Activated naive CD8-positive, alpha-beta T cell treated with anti-CD3 and anti-CD28 coated beads, Interleukin-2, amount 50 U/mL, for 16 hours (primary cell): ENCODE measurements around the gene PSD2.
A peak's percentile ranks its signal among the peaks of the same experiment; 100 is the strongest.

ENCODE experiments used
- DNase-seq: peaks from one replicate; pipeline ENCODE4 v3.0.0-alpha.2; 2020; ENCODE audit warnings: low read depth, low spot score

PSD2 gene

DNA sequence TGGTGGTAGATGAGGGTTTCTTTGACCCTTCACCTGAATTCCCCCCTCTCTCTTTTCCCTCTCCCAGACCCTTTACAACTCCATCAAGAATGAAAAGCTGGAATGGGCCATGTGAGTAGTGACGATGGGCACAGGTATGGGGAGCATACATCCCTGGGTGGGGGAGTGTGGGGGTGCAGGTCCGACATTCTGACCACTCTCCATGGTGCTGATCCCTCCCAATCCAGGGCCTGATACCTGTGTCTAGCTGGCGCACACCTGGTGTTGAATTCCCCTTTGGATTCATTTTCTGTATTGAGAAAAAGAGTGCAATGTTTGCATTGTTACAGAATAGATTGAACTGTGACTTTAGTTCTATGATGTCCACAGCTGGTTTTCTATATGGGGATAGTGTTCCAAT lies 40.0 kb downstream of the PSD2 start:
- DNase-seq: no peak

- no peak for DNase-seq
Observed at GRCh38 chr5:139836469-139837208, 41.0 kb downstream of the PSD2 start.

- DNase-seq: no peak
Observed at GRCh38 chr5:139837711-139838380, 42.2 kb downstream of the PSD2 start.

DNA sequence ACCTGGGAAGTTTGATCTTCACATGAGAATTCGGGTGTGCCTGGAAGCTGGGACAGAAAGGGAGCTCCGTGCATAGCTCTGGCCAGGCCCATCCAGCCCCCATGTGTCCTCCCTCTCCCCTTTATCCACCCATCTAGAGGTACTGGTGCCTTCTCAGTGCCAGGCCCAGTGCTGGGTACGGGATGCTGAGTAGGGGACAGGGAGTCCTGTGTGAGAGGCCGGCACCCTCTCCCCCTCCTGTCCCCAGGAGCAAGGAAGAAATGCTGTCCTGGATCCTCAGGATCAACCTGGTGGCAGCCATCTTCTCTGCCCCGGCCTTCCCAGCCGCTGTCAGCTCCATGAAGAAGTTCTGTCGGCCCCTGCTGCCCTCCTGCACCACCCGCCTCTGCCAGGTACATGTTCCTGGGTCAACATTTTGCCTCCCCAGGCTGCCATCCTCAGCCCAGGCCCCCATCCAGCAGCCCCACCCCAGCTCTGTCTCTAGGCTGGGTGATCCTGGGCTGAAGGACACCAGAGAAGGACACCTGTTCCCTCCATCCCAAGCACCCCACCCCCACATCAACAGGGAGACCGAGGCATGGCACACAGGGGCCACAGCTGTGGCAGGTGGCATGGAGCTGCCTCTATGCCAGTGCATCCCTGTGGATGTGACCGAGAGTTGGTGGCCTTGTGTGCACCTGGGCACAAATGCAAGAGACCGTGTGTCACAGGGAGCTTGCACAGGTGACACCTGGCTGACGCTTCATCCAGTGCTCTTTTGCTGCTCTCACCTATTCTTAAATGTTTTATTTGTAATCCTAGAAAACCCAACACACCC lies 43.0 kb downstream of the PSD2 start:
- no peak for DNase-seq

DNA sequence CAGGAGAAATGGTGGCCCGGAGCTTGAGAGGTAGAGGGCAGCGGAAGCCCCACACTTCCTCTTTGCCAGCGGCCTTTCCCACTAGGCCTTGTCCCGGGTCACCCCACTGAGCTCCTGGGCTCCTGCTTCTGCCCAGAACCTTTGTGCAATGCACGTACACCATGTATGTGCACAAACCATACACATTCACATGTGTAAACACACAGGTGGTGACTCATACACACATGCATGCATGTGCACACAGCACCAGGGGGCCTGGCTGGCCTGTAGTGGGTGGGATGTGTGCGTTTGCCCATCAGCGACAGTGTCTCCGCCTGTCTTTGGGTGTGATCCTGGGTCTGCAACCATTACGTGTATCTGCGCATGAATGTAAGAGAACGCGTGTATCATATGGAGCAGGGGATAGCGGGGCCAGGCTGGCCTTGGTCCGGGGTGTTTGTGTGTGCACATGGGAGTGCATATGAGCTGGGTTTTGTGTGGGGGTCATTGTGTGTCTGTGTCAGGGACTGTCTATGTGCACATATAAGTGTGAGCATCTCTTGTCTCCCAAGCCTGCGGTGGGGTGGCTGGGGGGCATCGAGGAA lies 43.7 kb downstream of the PSD2 start:
- DNase-seq: no peak

DNA sequence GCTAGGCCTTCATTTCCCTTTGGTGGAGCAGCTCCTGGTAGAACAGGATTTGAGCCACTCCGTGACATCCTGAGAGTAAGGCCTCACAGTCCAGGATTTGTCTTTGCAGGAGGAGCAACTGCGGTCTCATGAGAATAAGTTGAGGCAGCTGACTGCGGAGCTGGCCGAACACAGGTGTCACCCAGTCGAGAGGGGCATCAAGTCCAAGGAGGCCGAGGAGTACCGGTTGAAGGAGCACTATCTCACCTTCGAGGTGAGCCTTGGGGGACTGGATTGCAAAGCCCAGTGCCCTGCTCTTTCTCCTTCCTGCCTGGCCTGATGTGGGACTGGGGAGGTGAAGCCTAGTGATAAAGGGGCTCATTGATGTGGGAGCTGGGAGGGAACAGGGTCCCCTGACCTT lies 44.3 kb downstream of the PSD2 start:
- no peak for DNase-seq

DNA sequence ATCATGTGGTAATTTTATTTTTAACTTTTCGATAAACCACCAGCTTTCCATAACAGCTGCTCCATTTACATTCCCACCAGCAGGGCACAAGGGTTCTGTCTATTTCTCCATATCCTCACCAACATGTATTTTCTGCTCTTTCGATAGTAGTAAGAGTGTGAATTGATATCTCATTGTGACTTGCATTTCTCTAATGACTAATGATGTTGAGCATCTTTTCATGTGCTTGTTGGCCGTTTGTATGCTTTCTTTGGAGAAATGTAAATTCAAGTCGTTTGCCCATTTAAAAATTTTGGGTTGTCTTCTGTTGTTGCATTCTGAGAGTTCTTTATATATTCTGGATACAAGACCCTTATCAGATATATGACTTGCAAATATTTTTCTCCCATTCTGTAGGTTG lies 45.9 kb downstream of the PSD2 start:
- DNase-seq: no peak

DNA sequence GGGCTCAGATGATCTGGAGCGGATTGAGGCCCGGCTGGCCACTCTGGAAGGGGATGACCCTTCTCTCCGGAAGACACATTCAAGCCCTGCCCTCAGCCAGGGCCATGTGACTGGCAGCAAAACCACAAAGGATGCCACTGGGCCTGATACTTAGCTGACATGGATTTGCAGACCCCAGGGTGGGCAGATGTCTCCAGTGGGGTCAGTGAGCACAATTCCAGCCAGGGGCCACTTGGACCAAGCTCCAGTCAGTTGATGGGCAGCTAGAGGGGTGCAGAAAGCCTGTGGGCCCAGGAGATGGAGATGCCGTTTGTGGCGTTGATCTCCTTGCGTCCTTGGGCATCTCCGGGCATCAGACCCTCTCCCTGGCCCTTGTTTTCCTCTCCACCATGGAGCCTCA lies 46.7 kb downstream of the PSD2 start:
- no peak for DNase-seq

DNA sequence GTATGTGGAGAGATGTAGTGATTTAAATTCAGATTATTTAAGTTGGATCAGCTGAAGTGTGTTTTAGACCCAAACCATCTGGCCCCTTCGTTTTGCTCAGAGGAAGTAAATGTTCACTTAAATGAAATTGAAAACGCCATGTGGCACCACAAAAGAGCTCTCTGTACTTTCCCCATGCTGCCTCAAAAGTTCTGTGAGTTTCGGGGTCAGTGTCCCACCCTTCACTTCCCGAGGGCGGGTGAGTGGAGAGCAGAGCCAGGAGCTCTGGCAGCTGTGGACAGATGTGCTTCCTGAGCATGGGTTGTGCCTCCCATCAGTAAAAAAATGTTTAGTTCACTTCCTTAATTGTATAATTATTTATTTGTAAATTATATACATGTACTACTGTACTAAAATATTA lies 48.4 kb downstream of the PSD2 start:
- no peak for DNase-seq

DNA sequence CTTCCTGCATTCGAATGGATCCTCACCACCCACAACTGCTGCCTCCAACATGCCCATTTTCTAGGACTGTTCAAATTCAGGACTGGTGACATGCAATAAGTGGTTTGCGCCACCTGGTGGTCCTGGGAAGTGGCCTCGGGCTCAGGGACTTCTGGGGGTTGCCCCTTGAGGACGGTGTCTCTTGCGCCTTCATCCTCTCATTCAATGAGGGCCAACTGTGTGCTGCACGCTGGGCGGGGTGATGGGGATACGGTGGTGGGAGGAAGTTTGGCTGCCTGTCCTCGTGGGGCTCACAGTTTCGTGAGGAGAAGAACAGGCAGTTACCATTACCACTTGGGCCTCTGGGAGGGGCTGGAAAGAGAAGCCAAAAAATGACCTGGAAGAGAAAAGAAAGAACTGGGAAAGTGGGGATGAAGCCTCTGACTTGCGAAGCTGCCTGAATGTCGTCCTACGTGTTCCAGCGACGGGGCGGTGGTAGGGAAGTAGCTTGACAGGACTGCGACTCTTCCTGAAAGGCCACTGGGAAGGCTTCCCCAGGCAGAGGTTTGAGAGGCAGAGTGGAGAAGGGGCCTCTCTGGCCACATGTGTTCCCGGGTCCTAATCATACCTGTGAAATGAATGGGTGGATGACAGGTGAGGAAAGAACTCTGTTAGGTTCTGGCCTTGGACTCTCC lies 49.0 kb downstream of the PSD2 start:
- peak; percentile 58 for DNase-seq

DNA sequence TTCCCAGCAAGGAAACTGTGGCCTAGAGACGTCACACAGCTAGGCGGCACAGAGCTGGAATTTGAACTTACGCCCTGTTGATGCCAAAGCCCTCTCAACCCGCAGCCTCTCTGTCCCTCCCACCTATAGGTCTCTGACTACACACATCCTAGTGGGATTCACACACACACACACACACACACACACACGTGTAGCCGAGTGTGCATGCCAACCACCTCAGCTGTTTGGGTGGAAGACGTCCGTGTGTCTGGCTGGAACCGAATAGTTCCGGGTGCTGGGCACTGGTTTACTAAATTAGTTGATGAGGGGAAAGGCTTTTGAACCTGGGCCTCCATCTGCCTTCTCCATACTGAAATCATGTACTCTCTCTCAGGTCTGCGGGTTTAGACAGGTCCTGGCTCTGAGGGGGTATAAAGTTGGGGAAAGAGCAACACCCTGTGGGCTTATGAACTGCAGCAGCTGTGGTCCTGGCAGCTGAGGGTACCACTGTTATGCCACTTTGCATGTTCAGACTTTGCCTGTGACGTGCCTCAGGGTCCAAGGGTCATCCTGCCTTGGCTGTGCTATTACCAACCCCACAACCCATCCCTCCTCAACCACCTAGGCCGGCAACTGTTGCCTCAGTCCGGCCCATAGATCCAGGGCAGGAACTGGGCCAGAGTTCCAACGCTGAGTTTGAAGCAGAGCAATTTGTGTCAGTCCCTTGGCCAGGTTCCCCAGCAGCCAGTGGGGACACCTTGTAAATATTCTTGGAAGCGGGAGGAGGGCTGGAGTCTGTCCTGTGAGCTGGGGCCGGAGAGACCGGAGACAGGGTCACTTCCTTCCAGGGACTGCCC lies 50.5 kb downstream of the PSD2 start:
- no peak for DNase-seq

- no peak for DNase-seq
Observed at GRCh38 chr5:139847091-139847490, 51.5 kb downstream of the PSD2 start.

DNA sequence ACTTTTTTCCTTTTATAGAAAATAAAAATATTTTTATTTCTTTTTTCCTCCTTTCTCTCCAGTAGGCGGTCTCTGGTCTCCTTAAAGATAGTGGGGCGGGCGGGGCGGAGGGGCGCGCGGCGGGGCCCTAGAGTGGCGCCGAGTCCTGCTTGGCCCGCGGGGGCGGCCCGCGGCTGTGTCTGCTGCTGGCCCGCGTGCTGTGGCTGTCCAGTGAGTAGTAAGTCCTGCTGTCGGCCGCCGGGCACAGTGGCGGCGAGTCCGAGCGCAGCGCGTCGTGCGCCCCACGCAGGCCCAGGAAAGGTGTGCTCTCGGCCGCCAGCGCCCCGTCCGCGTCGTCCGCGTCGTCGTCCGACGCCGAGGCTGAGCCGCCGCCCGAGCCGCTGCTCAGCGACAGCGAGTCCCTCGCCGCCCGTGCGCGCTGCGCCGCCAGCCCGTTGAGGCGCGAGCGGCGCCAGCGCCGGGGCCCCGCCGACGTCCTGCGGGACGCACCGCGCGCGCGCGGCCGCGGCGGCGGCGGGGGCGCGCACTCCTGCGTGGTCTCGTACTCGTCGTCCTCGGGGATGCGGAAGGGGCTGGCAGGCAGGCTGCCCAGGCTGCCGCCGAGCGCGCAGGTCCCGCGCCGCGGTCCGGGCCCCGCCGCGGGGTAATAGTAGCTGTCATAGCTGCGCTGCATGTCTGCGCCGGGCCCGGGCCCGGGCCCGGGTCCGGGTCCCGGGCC lies 52.3 kb downstream of the PSD2 start:
- peak; percentile 61 for DNase-seq

DNA sequence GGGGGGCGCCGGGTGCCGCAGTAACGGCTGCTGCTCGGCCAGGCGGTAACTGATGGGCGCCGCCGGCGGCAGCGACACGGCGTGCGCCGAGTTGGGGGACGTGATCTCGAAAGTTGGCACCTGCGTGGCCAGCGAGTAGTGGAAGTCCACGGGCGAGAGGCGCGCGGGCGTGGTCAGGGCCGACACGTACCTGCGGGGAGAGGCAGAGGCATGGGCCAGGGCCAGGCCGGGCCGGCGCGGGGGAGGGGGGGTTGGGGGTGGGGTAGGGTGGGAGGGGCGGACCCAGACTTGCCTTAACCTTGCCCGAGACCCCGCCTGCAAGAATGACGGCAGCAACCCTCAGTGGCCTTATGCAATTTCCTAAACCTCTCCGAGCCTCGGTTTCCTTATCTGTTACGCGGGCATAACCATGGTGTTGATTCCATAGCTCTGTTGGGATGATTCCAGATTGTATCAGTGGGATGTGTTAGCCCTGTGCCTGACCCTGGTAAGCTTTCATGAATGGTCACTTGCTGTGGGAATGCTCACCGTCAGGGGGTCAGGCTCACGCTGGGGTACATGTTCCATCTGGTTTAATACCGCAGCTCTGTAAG lies 53.0 kb downstream of the PSD2 start:
- DNase-seq: no peak

DNA sequence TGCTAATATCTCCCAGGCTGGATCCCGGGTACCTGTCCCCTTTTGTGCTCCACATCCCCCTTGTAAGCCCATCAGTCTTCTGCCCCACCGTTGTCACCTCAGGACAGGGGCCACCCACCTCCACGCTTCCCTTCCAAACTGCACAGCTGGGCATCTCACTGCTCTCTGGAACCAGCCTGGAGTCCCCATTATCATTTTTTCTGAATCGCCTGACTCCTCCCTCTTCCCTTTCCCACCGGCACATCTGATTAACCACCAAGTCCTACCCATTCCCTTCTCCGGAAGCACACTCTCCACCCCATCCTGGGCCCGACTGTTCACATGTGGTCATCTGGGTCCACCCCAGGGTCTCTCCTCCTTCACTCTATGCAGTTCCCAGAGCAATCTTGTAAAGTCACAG lies 53.9 kb downstream of the PSD2 start:
- DNase-seq: no peak

DNA sequence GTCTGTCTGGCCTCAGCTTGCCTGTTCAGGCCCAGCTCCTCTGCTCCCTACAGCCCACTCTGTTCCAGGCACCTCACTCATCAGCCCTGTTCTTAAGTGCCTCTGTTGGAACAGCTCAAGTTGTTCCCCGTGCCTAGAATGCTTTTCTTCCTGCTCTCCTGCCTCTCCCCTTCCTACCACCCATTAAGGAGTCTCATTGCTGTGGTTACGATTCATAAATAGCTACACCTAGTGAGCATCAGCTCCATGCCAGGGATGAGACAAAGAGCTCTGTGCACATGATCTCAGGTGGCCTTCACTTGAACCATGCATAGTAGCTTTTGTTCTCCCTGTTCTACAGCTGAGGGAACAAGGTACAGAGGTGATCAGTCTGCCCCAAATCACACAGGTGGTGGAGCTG lies 54.3 kb downstream of the PSD2 start:
- DNase-seq: no peak

DNA sequence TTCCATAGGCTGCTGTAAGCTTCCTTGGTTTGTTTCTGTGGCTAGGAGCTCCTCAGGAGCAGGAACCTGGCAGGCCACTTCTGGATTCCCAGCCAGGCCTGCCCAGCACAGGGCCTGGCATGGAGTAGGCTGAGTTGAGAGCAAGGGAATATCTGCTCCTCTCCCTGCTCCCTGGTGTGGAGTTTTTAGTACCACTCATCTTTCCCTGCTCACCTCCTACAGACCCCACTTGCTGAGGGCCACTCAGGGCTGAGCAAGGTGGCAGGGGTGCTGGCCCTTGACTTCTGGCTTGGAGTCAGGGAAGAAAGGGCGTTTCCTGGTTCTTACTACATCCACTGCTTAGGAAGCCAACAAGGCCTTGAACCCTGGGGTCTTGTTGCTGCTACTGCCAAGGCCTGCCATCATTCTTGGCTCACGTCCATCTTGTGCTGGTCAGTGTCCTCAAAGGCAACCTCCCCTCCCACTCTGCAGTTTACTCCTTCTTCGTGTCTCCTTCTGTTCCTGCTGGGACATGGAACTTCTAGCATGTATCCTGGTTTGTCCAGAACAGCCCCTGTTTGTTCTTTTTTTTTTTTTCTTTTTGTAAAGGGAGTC lies 54.9 kb downstream of the PSD2 start:
- DNase-seq: no peak

DNA sequence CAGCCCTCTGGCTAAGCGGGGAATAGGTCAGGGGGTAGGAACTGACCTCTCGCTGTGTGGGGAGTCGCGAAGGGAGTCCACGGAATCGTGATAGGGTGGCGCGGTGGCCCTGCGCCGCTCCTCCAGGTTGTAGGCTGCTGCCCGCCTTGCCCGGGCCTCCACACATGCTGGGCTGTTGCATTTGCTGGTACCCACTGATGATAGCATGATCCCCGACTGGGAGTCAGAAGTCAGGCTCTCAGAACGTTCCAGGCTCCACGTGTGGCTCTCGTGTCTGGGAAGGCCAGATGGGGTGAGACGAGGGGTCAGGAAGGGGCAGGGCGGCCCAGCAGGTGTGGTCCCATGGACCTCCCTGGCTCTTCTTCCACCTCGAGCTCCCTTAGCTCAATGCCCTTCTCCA lies 56.0 kb downstream of the PSD2 start:
- DNase-seq: no peak

DNA sequence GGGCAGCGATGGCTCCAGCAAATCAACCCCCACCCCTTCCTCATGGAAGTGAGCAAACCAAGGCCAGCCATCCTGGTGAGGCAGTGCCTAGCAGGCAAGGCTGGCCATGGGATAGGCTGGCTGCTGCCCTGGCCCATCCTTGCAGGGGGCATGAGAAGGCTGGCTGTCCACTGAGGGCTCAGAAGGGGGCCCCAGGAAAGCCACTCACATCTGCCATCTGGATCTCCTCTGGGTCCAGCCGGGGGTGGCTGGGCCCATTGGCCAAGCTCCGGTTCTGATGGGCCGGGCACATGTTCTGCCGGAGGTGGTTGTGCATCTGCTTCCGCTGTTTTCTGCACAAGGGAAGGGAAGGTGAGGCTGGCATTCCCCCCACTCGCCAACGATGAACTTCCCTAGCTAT lies 57.1 kb downstream of the PSD2 start:
- no peak for DNase-seq
